K562 (cell line): ENCODE results near the gene SLC27A4. TPM values are rescaled to one million over a fixed set of nuclear protein-coding genes. Genes with fewer than 3 reads are reported as not detected.

Source experiments
- ARID2 ChIP-seq: fragments of 450-650 bp; IDR thresholded peaks from 2 replicates; pipeline ENCODE4 v1.6.1; 2017; ENCODE audit warnings: antibody characterized with exemption, mild to moderate bottlenecking
- CHCHD3 ChIP-seq: fragments of 250-450 bp; sonication (Bioruptor Pico); IDR thresholded peaks from 2 replicates; pipeline ENCODE4 v2.1.2; 2022; ENCODE audit warnings: mild to moderate bottlenecking
- CREM ChIP-seq: IDR thresholded peaks from 2 replicates; pipeline ENCODE4 v1.6.1; 2014; ENCODE audit warnings: antibody characterized with exemption, low read depth
- DLX4 ChIP-seq: fragments of 250-450 bp; sonication (Bioruptor Pico); IDR thresholded peaks from 2 replicates; pipeline ENCODE4 v1.6.1; 2021; ENCODE audit warnings: mild to moderate bottlenecking
- E2F6 ChIP-seq, 2 experiments: IDR thresholded peaks; 2 replicates each; pipeline ENCODE4 v1.6.1; 2011; ENCODE audit warnings: borderline replicate concordance in 1 of 2, control low read depth in 1 of 2, low read depth in 1 of 2, low read length in 1 of 2, mild to moderate bottlenecking in 1 of 2, mixed read lengths in 1 of 2, moderate library complexity in 1 of 2; ENCODE audit not compliant: insufficient read depth in 1 of 2, insufficient read length in 1 of 2, poor library complexity in 1 of 2, severe bottlenecking in 1 of 2; ENCODE audit errors: extremely low read depth in 1 of 2
- HNRNPH1 ChIP-seq: fragments of 200-400 bp; formaldehyde crosslinking; optimal IDR thresholded peaks from 2 replicates; pipeline ENCODE3; 2017; ENCODE audit warnings: low read depth, mild to moderate bottlenecking, low read length, moderate library complexity
- ILK ChIP-seq: fragments of 450-650 bp; IDR thresholded peaks from 2 replicates; pipeline ENCODE4 v1.6.1; 2016; ENCODE audit warnings: missing genetic modification characterization, low read depth, mild to moderate bottlenecking, missing compliant biosample characterization, moderate library complexity, borderline replicate concordance
- U2AF2 ChIP-seq: fragments of 200-400 bp; formaldehyde crosslinking; optimal IDR thresholded peaks from 2 replicates; pipeline ENCODE3; 2017; ENCODE audit warnings: low read depth, mild to moderate bottlenecking, low read length
- ZNF644 ChIP-seq: fragments of 200-800 bp; sonication (Bioruptor generic); IDR thresholded peaks from 2 replicates; pipeline ENCODE4 v1.6.1; 2016; ENCODE audit warnings: low read depth, missing genetic modification characterization, missing compliant biosample characterization
- ZNF830 ChIP-seq: fragments of 250-450 bp; sonication (Bioruptor Pico); IDR thresholded peaks from 2 replicates; pipeline ENCODE4 v1.5.0; 2021; ENCODE audit warnings: mild to moderate bottlenecking
- polyA plus RNA-seq, 8 experiments: library from polyadenylated mRNA; depleted of rRNA in 4 of 8; stranded (reverse) in 5 of 8; unstranded in 3 of 8; fragments of >200 nt; fragmentation: Nextera tagmentation in 2 of 8; fragmentation: Illumina TruSeq in 1 of 8; extraction: Ambion mirVana in 2 of 8; extraction: Trizol in 1 of 8; gene quantifications; 2 replicates each; pipeline versions ENCODE4 v1.2.1 to v1.2.3, GENCODE V29; 2011 to 2014; ENCODE audit warnings: inconsistent platforms in 1 of 8, missing spikeins in 1 of 8
- total RNA-seq, 7 experiments: library from RNA; depleted of rRNA in 6 of 7; stranded (reverse); fragments of >200 nt in 6 of 7; fragmentation: Illumina TruSeq in 2 of 7; extraction: Trizol in 2 of 7; gene quantifications; 2 replicates each; pipeline versions ENCODE4 v1.2.1 to v1.2.3, GENCODE V29; 2011 to 2021; ENCODE audit warnings: low replicate concordance in 1 of 7
- TF ChIP-seq, protein P1 (sequence below): fragments of 200-600 bp; sonication (generic); IDR thresholded peaks from one replicate; pipeline ENCODE4 v1.6.1; 2012; ENCODE audit warnings: mild to moderate bottlenecking, low read depth, low read length, inconsistent platforms

The SLC27A4 gene
- total and polyA plus RNA-seq, 9 of the 15 experiments (the other 6 are each of a cell fraction or from before 2014, with no cell fraction given): 0.25 to 35.7 (median 14.0) TPM

DNA sequence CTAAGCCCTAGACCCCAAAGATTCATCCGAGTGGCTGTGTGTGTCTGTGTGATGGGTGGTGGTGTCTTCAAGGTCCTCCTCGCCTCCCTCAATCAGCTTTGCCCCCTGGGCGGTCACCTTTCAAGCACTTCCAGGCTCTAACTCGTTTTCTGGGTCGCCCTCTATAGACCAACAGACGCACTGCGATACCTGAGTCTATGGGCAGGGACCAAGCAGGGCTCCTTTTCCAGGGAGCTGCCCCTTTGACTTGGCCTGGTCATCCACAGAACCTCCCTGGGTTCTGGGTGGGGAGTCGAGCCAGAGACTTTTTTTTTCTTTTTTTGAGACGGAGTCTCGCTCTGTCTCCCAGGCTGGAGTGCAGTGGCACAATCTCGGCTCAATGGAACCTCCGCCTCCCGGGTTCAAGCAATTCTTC lies 1.1 kb downstream of the SLC27A4 start (continued):
- TF ChIP-seq HNRNPH1 (no peak), ZNF830 (no peak), ZNF644 (tag) (no peak), CHCHD3 (CRISPR knock-in tag) (no peak), E2F6 (IDR thresholded peaks at IDR 0.05; ENCODE audit: borderline replicate concordance in 1 of 2, extremely low read depth in 1 of 2, insufficient read depth in 1 of 2, insufficient read length in 1 of 2, low read depth in 1 of 2, low read length in 1 of 2, poor library complexity in 1 of 2, severe bottlenecking in 1 of 2) (no peak), U2AF2 (no peak), ILK (tag) (no peak), ARID2 (no peak), DLX4 (CRISPR knock-in tag) (peak; percentile 66; the same call in 1 of the 2 replicates), CREM (no peak)
- TF ChIP-seq, protein P1, sequence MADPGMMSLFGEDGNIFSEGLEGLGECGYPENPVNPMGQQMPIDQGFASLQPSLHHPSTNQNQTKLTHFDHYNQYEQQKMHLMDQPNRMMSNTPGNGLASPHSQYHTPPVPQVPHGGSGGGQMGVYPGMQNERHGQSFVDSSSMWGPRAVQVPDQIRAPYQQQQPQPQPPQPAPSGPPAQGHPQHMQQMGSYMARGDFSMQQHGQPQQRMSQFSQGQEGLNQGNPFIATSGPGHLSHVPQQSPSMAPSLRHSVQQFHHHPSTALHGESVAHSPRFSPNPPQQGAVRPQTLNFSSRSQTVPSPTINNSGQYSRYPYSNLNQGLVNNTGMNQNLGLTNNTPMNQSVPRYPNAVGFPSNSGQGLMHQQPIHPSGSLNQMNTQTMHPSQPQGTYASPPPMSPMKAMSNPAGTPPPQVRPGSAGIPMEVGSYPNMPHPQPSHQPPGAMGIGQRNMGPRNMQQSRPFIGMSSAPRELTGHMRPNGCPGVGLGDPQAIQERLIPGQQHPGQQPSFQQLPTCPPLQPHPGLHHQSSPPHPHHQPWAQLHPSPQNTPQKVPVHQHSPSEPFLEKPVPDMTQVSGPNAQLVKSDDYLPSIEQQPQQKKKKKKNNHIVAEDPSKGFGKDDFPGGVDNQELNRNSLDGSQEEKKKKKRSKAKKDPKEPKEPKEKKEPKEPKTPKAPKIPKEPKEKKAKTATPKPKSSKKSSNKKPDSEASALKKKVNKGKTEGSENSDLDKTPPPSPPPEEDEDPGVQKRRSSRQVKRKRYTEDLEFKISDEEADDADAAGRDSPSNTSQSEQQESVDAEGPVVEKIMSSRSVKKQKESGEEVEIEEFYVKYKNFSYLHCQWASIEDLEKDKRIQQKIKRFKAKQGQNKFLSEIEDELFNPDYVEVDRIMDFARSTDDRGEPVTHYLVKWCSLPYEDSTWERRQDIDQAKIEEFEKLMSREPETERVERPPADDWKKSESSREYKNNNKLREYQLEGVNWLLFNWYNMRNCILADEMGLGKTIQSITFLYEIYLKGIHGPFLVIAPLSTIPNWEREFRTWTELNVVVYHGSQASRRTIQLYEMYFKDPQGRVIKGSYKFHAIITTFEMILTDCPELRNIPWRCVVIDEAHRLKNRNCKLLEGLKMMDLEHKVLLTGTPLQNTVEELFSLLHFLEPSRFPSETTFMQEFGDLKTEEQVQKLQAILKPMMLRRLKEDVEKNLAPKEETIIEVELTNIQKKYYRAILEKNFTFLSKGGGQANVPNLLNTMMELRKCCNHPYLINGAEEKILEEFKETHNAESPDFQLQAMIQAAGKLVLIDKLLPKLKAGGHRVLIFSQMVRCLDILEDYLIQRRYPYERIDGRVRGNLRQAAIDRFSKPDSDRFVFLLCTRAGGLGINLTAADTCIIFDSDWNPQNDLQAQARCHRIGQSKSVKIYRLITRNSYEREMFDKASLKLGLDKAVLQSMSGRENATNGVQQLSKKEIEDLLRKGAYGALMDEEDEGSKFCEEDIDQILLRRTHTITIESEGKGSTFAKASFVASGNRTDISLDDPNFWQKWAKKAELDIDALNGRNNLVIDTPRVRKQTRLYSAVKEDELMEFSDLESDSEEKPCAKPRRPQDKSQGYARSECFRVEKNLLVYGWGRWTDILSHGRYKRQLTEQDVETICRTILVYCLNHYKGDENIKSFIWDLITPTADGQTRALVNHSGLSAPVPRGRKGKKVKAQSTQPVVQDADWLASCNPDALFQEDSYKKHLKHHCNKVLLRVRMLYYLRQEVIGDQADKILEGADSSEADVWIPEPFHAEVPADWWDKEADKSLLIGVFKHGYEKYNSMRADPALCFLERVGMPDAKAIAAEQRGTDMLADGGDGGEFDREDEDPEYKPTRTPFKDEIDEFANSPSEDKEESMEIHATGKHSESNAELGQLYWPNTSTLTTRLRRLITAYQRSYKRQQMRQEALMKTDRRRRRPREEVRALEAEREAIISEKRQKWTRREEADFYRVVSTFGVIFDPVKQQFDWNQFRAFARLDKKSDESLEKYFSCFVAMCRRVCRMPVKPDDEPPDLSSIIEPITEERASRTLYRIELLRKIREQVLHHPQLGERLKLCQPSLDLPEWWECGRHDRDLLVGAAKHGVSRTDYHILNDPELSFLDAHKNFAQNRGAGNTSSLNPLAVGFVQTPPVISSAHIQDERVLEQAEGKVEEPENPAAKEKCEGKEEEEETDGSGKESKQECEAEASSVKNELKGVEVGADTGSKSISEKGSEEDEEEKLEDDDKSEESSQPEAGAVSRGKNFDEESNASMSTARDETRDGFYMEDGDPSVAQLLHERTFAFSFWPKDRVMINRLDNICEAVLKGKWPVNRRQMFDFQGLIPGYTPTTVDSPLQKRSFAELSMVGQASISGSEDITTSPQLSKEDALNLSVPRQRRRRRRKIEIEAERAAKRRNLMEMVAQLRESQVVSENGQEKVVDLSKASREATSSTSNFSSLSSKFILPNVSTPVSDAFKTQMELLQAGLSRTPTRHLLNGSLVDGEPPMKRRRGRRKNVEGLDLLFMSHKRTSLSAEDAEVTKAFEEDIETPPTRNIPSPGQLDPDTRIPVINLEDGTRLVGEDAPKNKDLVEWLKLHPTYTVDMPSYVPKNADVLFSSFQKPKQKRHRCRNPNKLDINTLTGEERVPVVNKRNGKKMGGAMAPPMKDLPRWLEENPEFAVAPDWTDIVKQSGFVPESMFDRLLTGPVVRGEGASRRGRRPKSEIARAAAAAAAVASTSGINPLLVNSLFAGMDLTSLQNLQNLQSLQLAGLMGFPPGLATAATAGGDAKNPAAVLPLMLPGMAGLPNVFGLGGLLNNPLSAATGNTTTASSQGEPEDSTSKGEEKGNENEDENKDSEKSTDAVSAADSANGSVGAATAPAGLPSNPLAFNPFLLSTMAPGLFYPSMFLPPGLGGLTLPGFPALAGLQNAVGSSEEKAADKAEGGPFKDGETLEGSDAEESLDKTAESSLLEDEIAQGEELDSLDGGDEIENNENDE: no peak
